Measurements from ENCODE around the gene AKIRIN1.
"Not testable (repeated sequence)": the region's sequence is repeated elsewhere in the genome, so short reads cannot be mapped to it uniquely, and the experiment has no call there.

AKIRIN1 gene, protein sequence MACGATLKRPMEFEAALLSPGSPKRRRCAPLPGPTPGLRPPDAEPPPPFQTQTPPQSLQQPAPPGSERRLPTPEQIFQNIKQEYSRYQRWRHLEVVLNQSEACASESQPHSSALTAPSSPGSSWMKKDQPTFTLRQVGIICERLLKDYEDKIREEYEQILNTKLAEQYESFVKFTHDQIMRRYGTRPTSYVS

DNA sequence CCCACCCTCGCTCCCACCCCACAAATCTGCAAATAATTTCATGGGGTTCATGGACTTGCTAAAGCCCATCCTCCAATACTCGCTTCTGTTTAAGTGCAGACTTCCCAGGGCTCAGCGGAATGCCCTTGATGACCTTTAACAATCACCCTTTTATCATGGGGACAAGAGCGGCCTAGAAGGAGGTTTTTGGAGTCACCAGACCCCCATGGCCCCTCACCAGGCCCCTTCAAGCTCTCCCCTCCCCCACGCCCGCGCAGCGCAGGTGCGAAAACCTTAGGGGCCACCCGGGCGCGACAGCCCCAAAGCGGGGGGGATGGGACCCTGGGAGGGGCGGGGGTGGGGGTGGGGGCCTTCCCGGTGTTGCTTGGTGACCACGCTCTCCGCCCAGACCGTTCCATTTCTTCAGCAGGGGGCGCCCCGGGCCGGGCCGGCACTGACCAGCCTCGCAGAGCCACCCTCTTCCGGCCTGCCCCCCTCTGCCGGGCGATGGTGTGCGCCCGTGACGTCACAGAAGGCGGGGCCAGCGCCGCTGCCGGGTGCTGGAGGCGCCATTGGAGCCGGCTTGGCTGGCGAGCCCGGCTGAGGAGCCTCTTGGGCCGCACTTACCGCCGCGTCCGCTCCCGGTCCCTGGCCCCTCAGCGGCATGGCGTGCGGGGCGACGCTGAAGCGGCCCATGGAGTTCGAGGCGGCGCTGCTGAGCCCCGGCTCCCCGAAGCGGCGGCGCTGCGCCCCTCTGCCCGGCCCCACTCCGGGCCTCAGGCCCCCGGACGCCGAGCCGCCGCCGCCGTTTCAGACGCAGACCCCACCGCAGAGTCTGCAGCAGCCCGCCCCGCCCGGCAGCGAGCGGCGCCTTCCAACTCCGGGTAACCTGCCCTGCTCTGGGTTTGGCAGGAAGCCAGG is at the start of gene AKIRIN1:
Gene AKIRIN1, plus strand, starts transcription at position 539 of the 900 bp plus-strand sequence. Its CDS starts 105 bp downstream, at position 644.
- peak; percentile 98 for DNase-seq

DNA sequence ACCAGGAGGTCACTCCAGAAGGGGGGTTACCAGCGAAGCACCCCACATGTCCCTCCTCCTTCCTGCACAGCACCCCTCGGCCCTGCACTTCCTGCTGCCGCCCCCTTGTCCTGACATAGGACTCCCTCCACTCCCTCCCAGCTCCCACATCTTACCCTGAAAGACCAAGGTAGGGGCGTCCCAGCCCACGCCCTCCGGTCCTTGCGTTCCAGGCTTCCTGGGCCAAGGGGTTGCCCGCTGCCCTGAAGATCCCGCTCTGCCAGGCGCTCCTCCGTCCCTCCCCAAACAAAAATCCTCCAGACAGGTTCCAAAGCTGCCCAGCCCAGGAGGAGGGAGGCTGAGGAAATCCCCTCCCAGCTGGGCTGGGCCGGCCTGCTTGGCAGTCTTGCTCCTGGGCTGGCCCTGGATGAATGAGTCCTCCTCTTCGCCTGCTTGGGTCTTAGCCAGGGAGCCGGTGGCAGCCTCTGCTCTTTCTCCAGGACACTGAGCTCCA is 49.5 kb upstream of the AKIRIN1 start, which contains the start of gene RHBDL2:
Gene RHBDL2, minus strand, starts transcription at position 304 of the 493 bp plus-strand sequence. CDS start 22,618 bp downstream, outside the sequence.
- DNase-seq: no peak

DNA sequence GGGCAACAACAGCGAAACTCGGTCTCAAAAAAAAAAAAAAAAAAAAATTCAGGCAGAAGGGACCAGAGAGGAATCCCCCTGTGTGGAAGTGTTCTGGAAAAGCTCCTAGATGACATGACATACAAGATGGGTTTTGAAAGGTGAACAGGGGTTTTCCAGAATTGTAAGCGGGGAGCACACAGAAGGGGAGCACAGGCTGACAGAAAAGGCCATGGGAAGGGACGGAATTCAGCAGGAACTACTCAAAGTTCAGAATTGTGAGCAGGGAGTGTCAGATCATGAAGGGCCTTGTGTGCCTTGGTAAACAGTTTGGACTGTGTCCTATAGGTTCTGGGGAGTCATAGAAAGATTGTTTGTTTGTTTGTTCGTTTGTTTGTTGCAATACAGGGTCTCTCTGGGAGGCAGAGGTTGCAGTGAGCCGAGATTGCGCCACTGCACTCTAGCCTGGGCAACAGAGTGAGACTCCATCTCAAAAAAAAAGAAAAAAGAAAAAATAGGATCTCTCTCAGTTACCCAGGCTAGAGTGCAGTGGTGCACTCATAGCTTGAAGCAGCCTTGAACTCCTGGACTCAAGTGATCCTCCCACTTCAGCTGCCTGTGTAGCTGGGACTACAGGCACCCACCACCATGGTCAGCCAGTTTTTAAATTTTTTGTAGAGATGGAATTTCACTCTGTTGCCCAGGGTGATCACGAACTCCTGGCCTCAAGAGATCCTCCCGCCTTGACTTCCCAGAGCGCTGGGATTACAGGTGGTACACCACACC is 48.2 kb upstream of the AKIRIN1 start:
- no peak for DNase-seq

DNA sequence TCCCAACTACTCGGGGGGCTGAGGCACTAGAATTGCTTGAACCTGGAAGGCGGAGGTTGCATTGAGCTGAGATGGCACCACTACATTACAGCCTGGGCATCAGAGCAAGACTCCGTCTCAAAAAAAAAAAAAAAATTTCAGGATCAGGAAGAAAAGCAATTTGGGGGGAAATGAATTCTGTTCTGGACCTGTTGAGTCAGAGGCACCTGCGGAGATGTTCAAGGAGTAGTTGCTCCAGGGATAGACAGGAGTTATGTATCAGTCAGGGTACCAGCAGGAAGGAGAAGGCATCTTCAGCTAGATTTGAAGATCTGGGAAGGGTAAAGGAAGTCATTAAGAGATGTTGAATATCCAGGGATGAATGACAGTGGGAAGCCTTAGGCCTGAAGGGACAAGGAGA is 46.5 kb upstream of the AKIRIN1 start:
- DNase-seq: no peak

DNA sequence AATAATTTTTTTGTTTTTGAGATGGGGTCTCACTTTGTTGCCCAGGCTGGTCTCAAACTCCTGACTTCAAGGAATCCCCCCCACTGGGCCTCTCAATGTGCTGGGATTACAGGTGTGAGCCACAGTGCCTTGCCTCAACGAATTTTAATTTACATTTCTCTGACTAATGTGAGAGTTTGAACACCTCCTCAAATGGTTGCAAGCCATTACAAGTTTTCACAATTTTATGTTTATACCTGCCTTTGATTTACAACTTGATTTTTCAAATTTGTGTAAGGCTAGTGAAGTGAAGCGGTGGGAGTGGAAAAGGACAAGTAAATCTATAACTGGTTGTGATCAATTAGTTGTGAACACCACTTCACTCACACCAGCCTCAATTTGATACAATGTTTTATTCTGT is 40.5 kb upstream of the AKIRIN1 start:
- no peak for DNase-seq

DNA sequence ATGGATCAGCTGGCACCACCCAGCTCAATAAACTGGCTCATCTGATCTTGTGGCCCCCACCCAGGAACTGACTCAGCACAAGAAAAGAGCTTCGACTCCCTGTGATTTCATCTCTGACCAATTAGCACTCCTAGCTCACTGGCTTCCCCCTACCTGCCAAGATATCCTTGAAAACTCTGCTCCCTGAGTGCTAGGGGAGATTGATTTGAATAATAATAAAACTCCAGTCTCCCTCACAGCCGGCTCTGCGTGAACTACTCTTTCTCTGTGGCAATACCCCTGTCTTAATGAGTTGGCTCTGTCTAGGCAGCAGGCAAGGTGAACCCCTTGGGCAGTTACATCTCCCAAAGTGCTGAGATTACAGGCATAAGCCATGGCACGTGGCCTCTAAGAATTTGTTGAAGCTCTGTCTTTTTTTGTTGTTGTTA is 37.6 kb upstream of the AKIRIN1 start:
- no peak for DNase-seq

DNA sequence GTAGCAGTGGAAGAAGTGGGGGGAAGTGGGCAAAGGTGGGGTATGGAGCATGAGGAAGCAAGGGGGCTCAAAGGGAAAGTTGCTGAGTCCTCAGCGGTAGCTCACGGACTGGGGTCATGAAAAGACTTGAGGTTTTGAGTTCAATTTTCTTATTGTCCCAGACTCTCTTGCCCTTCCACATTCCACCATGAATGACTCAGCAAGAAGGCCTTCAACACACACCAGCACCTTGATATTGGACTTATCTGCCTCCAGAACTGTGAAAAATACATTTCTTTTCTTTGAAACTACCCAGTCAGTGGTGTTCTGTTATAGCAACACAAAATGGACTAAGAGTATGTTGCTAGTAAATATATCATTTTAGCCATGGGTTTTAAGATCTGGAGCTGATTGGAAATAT is 32.1 kb upstream of the AKIRIN1 start:
- no peak for DNase-seq

DNA sequence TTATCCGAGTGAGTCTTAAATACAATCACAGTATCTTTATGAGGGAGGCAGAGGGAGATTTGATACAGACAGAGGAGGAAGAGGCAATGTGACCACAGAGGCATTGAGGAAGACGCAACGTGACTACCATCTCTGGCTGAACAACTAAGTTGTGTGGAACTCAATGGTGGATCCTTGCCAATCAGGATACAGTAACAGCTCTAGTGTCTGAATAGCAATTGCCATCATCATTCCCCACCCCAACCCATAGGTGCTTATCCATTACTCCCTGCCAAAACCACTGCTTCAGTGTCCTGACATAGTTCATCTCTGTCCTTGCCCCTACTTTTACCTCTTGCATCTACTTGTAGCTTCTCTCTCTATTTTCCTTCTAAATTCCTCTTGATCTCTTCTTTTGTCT is 29.0 kb upstream of the AKIRIN1 start:
- no peak for DNase-seq

DNA sequence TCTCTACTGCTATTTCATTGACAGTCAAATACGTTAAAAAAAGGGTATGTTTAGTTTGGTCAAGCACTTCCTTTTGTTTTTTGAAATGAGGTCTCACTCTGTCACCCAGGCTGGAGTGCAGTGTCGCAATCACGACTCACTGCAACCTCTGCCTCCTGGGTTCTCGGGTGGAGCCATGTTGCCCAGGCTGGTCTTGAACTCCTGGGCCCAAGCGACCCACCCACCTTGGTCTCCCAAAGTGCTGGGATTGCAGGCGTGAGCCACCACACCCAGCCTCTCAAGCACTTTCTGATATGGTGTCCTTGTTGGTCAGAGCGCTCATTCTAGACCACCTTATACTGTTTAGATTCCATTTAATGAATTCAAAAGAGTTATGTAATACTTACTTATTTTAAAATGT is 28.5 kb upstream of the AKIRIN1 start:
- DNase-seq: no peak

DNA sequence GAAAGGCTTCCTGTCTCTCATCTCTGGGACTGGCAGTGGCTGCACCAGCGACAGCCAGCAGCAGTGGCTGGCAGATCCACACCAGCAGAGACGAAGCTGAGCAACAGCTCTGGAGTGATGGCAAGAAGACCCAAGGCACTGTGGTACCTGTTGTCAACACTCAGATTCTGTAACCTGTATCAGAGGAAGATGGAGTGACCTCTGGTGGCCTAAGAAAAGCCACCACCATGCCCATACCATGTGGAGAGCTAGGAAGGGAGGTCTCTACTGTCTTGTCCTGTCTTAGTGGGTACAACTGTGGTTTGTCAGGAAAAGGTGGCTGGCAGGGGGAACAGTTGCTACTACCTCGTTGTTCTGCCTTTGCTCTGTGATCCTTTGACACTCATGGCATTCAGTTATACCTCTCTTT is 26.9 kb upstream of the AKIRIN1 start:
- DNase-seq: no peak

DNA sequence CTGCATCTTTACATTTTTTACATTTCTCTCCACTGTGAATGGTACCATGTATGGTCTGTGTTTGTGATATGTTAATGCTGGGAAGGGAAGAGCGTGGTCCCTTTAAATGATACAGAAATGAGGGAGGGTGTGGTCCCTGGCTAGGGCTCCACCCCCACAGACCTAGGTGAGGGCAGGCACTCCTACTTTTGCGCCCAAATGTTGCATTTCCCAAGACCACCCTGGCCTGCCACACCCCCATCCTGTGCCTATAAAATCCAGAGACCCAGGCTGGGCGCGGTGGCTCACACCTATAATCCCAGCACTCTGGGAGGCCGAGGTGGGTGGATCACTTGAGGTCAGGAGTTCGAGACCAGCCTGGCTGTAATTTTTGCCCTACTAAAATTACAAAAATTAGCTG is 17.9 kb upstream of the AKIRIN1 start:
- not testable (repeated sequence) for DNase-seq

DNA sequence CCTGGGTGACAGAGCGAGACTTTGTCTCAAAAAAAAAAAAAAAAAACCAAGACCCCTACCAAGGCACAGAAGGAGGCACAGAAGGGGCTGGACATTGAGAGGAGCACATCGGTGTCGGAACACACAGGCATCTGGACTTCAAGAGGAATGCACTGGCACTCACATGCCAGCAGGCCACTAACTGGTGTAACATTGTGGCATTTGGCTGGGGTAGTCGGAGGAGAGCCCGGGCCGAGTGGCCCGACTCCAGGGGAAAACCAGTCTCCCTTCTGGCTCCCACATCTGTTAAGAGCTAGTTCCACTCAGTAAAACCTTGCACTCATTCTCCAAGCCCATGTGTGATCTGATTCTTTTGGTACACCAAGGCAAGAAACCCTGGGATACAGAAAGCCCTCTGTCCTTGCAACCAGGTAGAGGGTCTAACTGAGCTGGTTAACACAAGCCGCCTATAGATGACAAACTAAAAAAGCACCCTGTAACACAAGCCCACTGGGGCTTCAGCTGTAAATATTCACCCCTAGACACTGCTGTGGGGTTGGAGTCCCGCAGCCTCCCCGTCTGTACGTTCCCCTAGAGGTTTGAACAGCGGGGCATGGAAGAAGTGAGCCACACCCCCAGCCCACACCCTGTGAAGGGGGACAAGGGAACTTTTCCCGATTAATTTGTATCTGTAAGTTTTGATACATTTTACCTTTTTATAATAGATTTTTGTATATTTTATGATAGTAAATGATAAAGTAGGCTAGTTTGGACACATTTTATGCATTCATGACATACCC is 17.2 kb upstream of the AKIRIN1 start:
- no peak for DNase-seq

DNA sequence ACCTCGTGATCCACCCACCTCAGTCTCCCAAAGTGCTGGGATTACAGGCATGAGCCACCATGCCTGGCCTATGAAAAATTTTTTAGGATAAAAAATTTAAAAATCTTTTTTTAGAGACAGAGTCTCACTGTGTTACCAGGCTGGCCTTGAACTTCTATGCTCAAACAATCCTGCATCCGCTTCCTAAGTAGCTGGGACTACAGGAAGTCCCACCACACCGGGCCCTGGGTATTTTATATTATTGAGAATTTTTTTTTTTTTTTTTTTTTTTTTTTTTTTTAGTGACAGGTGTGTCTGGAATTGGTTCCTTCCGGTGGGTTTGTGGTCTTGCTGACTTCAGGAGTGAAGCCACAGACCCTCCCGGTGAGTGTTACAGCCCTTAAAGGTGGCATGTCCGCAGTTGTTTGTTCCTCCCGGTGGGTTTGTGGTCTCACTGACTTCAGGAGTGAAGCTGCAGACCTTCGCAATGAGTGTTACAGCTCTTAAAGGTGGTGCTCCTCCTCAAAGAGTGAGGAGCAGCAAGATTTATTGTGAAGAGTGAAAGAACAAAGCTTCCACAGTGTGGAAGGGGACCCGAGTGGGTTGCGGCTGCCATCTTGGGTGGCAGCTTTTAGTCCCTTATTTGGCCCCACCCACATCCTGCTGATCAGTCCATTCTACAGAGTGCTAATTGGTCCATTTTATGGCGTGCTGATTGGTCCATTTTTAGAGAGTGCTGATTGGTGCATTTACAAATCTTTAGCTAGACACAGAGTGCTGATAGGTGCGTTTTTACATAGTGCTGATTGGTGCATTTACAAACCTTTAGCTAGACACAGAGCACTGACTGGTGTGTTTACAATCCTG is 13.5 kb upstream of the AKIRIN1 start:
- DNase-seq: not testable (repeated sequence)

DNA sequence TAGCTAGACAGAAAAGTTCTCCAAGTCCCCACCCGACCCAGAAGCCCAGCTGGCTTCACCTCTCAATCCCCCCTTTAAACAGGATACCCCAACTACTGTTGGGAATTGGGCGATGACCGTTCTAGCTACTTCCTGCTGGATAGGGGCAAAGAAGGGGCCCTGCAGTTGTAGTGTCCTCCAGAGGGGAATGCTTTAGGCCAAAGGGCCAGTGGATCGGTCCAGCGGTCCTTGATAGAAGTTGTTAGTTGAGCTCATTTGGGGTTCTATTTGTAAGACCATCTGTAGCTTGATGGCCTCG is 12.9 kb upstream of the AKIRIN1 start:
- DNase-seq: not testable (repeated sequence)

DNA sequence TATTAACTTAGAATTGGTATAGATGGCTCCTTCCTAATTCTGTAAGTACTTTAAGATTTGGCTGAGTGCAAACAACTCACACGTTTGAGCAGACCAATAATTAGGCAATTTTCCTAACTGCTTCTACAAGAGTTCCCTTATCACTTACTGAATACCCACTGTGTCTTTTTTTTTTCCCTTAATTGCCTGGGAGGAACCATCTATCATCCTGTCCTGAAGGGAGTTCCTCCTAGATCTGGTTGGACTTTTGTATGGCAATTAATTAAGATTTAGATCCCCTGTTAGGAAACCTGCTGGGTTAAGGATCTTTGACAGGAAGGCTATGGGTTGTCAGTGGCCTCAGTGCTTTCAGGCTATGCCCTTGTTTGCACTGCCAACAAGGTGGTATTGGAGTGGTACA is 11.7 kb upstream of the AKIRIN1 start:
- not testable (repeated sequence) for DNase-seq

DNA sequence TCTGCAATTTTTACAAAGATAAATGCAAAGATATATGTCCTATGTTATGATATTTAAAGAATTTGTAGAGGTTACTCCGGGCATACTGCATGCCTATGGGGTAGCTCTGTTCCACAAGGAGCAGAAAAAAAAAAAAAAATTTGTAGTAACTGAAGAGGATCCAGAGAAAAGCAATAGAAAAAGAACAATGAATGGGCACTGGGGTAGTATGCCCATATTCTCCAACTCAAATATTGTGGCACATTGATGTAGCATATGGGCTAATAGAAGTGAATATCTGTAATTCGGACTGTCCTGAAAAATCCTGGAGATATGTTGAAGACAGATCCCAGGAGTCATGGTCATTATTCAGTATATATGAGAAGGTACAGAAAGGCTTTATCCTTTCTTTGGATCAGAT is 1.1 kb upstream of the AKIRIN1 start:
- DNase-seq: no peak

DNA sequence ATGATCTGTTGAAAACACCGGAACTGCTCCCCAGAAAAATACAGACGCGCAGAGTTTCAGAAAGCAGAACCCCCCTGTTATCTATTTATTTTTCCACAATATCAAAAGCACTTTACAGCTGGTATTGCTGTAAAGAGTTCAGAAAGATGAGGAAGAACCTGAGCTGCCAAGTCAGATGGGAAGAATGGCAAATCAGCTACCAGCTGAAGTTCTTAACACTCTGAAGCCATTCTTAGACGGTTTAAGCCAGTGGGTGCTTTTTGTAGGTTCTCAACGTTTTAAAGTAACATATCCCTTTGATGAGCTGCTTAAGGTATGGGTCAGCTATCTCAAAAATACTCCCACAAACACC is 714 bp upstream of the AKIRIN1 start:
- DNase-seq: no peak

DNA sequence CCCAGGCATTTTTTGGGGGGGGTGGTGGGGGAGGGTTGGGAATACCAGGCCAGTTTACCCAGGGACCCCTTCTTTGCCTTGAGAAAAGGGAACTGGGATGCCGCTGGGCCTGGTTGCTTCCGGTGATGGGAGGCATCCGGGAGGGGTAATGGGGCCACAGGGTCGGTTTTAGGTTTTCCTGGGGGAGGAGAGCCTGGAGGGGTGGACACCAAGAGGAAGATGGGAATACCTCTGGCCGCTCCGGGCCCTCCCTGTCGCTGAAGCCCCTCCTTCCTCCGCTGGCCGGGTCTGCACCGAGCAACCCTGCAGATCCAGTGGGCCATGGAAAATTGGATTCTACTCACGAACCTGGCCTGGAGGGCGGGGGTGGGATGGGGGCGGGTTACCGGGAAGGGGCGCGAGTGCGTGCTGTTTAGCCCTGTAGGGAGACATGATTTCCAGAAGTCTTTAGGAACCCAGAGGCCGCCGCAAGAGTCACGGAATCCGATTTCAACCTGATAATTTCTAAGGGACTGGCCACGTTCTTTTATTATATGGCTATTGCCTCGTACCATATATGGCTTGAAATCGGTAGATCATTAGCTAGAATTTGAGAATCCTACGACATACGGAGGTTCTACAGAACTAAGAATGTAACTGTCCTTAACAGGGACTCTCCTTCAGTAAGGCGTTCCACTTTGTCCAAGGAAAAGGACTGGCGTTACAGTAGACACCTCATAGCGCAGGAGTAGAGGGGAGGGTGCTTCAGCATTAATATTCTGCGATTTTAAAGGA is 749 bp downstream of the AKIRIN1 start:
- DNase-seq: no peak

DNA sequence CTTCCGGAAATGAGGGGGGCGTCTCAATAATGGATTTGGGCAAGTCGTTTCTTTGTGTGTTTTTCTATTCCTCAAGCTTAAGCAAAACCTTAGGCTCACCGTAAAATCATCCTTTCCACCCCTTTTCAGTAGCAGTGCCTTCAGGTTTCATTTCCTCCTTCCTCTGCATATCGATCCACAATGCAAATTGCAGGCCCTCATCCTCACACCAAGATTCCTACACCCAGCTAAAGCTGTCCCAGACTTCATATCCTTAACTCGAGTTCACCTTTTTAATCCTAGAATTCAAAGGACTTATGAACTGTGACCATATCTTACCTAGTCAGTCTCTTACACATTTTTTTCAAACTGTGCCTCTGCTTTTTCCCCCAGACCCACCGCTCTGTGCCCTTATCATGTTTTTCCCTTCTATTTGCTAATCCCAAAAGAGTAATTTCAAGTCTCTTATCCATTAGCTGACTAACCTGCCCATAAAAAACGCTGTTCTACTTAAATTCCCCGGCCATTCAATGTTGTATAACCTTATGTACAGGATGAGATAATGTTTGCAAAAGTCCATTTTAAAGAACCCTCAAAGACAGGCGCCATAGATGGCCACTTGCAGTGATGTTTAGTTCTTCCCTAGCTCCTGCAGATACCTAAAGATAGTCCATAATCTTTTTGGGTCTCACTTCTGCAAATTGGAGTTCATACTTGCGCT is 1.5 kb downstream of the AKIRIN1 start:
- DNase-seq: peak; percentile 29

DNA sequence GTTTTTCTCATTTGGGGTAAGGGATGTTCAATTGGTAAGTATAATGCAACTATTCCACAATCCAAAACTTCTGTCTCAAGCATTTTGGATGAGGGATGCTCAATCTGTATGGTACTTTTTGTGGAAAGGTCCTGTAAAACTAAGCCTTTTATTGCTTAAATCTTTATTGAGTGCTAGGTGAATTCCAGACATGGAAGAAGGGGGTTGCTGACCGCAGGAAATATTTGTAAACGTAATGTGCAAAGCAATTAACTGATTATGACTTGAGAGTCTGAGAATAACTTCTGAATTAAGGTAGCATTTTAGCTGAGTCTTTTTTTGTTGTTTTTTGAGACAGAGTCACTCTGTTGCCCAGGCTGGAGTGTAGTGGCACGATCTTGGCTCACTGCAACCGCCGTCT is 3.1 kb downstream of the AKIRIN1 start:
- DNase-seq: no peak

All from retina (tissue), 1 donor.